ENCODE results near the gene MGAT3. TPM values are rescaled to one million over a fixed set of nuclear protein-coding genes. Genes with fewer than 3 reads are reported as not detected.

MGAT3 gene
- total and polyA plus RNA-seq, 2 of the 8 experiments (the other 6 are each of a cell fraction or from before 2014, with no cell fraction given) = 4.3 to 9.2 TPM

- TF ChIP-seq EP300 (IDR thresholded peaks at IDR 0.05; ENCODE audit: borderline replicate concordance in 1 of 2, low read depth in 2 of 2, low read length in 2 of 2) (peak in 1 of 2 experiments; percentile 92; a peak in 1 of 3 replicates), SP4 (IDR thresholded peaks at IDR 0.05; ENCODE audit: low read length) (peak; percentile 91; the same call in 1 of the 2 replicates), RBBP5 (IDR thresholded peaks at IDR 0.05; ENCODE audit: borderline replicate concordance, low read depth, low read length) (no peak), KDM1A (IDR thresholded peaks at IDR 0.05; ENCODE audit: borderline replicate concordance, low read length) (no peak), E2F6 (IDR thresholded peaks at IDR 0.05) (peak; percentile 44; the same call in 1 of the 2 replicates), TBP (IDR thresholded peaks at IDR 0.05; ENCODE audit: low read depth, low read length) (peak; percentile 53; the same call in 1 of the 2 replicates), HDAC6 (IDR thresholded peaks at IDR 0.05; ENCODE audit: low read depth, low read length) (no peak), ATF2 (IDR thresholded peaks at IDR 0.05; ENCODE audit: low read length) (peak; percentile 89; the same call in 1 of the 2 replicates), TCF12 (IDR thresholded peaks at IDR 0.05; ENCODE audit: low read depth, low read length) (0 out of 2 replicates have a peak, but pooled peaks have one; percentile 73), CHD1 (IDR thresholded peaks at IDR 0.05; ENCODE audit: low read depth, low read length) (no peak), SIX5 (IDR thresholded peaks at IDR 0.05; ENCODE audit: low read depth, low read length) (no peak), RFX5 (IDR thresholded peaks at IDR 0.05; ENCODE audit: borderline replicate concordance, low read depth, low read length) (peak; percentile 79; the same call in 1 of the 2 replicates), CEBPB (IDR thresholded peaks at IDR 0.05; ENCODE audit: low read depth, low read length) (no peak; the same call in 1 of the 2 replicates), MAFK (IDR thresholded peaks at IDR 0.05; ENCODE audit: low read depth, low read length) (no peak), TAF1 (IDR thresholded peaks at IDR 0.05; ENCODE audit: low read depth, low read length) (no peak; the same call in 1 of the 2 replicates), CTBP2 (IDR thresholded peaks at IDR 0.05; ENCODE audit: borderline replicate concordance, insufficient read depth, insufficient read length, low read length) (no peak), KDM4A (IDR thresholded peaks at IDR 0.05; ENCODE audit: low read depth, low read length, severe bottlenecking) (no peak), RAD21 (IDR thresholded peaks at IDR 0.05 in 1 of 2, conservative IDR thresholded peaks at IDR 0.05 in 1 of 2; ENCODE audit: low read depth in 2 of 2, low read length in 2 of 2) (peak; percentile 95 to 97), HDAC2 (IDR thresholded peaks at IDR 0.05; ENCODE audit: borderline replicate concordance in 1 of 2, low read depth in 2 of 2, low read length in 2 of 2) (no peak)
Measured at GRCh38 chr22:39528681-39529486, 72.1 kb downstream of the MGAT3 start (continued).

Measured in H1 (cell line).